Ascending aorta (tissue), 2 donors: ENCODE data around the gene DAGLB. TPM values are rescaled to one million over a fixed set of nuclear protein-coding genes. Genes with fewer than 3 reads are reported as not detected.
"Not testable (repeated sequence)": the region's sequence is repeated elsewhere in the genome, so short reads cannot be mapped to it uniquely, and the experiment has no call there.

Experiments
- DNase-seq, 2 donors: peaks; one replicate each; pipeline ENCODE4 v3.0.0-alpha.2; 2019; ENCODE audit warnings: low spot score in 2 of 2
- H3K27ac ChIP-seq, 2 donors: fragments of 200-600 bp; sonication (generic); one replicate each; pipeline ENCODE4 v1.5.1; 2016 to 2017; ENCODE audit warnings: mild to moderate bottlenecking in 1 of 2
- H3K27me3 ChIP-seq: fragments of 200-600 bp; sonication (generic); one replicate; pipeline ENCODE4 v1.5.1; 2017
- H3K36me3 ChIP-seq, 2 donors: fragments of 200-600 bp; sonication (generic); one replicate each; pipeline ENCODE4 v1.5.1; 2016
- H3K4me1 ChIP-seq, 2 donors: fragments of 200-600 bp; sonication (generic); one replicate each; pipeline ENCODE4 v1.5.1; 2016 to 2017; ENCODE audit warnings: mild to moderate bottlenecking in 1 of 2
- H3K4me3 ChIP-seq, 2 donors: fragments of 200-600 bp; sonication (generic); one replicate each; pipeline ENCODE4 v1.5.1; 2016 to 2017; ENCODE audit warnings: mild to moderate bottlenecking in 1 of 2
- H3K9me3 ChIP-seq, 2 donors: fragments of 200-600 bp; sonication (generic); one replicate each; pipeline ENCODE4 v1.5.1; 2016
- CTCF ChIP-seq, 3 experiments: fragments of 200-600 bp in 2 of 3; fragments of 450-650 bp in 1 of 3; sonication (generic) in 2 of 3; IDR thresholded peaks; one replicate each; pipeline ENCODE4 v1.5.1; 2016 to 2019; ENCODE audit warnings: antibody characterized with exemption in 3 of 3, mild to moderate bottlenecking in 1 of 3, moderate library complexity in 1 of 3
- intact Hi-C: fragments of 100-400 bp; cut with DNase I; formaldehyde crosslinking; loops from one replicate; pipeline ENCODE4 v1.15.1; 2023
- total RNA-seq: library from RNA; depleted of rRNA; stranded (reverse); fragments of >200 nt; gene quantifications from one replicate; pipeline ENCODE4 v1.1.0, GENCODE V29; 2016

The DAGLB gene
- total RNA-seq, 1 donor from 2014 or later: 5.2 TPM

- Histone ChIP-seq H3K27me3 (no peaks in the 10 kb centered on the region), H3K4me3 (no peak overlapping the region), H3K9me3 (no peaks in the 10 kb centered on the region), H3K36me3 (peaks cover 24 to 49% of the 10 kb centered on the region in 2 donors), H3K27ac (no peak overlapping the region), H3K4me1 (no peaks in the 10 kb centered on the region)
- no peak for DNase-seq
- intact Hi-C loops: no loop called here
- no peak for TF ChIP-seq CTCF (IDR thresholded peaks at IDR 0.05)
Measured at GRCh38 chr7:6460990-6461584, 13.3 kb upstream of the DAGLB start.

DNA sequence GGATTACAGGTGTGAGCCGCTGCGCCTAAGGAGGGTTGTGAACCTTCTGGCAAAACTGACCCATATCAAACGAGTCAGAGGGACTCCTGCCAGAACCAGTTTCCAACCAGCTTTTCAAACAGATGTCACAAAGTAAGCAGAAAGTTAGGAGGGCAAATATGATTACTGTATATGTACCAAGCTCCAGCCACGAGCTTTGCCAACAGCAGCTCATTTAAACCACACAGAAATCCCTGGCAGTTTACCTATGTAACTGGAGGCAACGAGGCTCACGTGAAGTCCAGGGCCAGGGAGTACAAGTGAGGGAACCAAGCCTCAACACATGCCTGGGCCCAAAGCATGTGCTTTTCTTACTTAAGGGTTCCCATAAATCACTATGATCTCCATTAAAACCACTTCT is 12.5 kb upstream of the DAGLB start:
- no peaks in the 10 kb centered on the region for H3K9me3 ChIP-seq

GRCh38 chr7:6458676-6459075 is 10.9 kb upstream of the DAGLB start:
- H3K27ac ChIP-seq, intact Hi-C loops, H3K9me3 ChIP-seq, H3K27me3 ChIP-seq, H3K4me1 ChIP-seq, DNase-seq, H3K4me3 ChIP-seq: not testable (repeated sequence)
- H3K36me3 ChIP-seq: peaks cover 10 to 27% of the 10 kb centered on the region in 2 donors

More for the DNA sequence above, 12.5 kb upstream of the DAGLB start:
- H3K36me3 ChIP-seq: peaks cover 16 to 41% of the 10 kb centered on the region in 2 donors
- DNase-seq: no peak
- H3K4me1 ChIP-seq: no peaks in the 10 kb centered on the region
- TF ChIP-seq CTCF (IDR thresholded peaks at IDR 0.05): no peak
- no peaks in the 10 kb centered on the region for H3K27me3 ChIP-seq
- no peak overlapping the region for H3K27ac ChIP-seq
- intact Hi-C loops: no loop called here
- no peak overlapping the region for H3K4me3 ChIP-seq

DNA sequence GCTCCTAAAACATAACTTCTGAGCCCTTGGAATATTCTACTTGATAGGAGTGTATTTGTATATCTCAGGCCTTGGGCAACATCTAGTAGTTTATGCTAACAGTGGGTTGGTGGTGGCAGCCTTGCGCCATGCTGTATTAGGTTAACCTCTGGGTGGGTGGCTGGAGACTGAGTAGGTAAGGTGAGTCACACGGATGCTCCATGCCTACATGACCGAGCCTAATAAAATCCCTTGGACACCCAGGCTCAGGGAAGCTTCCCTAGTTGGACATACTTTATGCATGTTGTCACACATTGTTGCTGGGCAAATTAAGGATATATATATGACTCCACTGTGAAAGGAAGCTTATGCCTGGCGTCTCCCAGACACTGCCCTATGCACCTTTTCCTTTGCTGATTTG is 6.0 kb upstream of the DAGLB start:
- Histone ChIP-seq H3K27me3 (no peaks in the 10 kb centered on the region), H3K36me3 (no peaks in the 10 kb centered on the region), H3K4me3 (no peak overlapping the region), H3K27ac (no peak overlapping the region), H3K4me1 (no peaks in the 10 kb centered on the region), H3K9me3 (no peaks in the 10 kb centered on the region)
- DNase-seq: no peak
- no peak for TF ChIP-seq CTCF (IDR thresholded peaks at IDR 0.05)
- intact Hi-C loops: no loop called here

DNA sequence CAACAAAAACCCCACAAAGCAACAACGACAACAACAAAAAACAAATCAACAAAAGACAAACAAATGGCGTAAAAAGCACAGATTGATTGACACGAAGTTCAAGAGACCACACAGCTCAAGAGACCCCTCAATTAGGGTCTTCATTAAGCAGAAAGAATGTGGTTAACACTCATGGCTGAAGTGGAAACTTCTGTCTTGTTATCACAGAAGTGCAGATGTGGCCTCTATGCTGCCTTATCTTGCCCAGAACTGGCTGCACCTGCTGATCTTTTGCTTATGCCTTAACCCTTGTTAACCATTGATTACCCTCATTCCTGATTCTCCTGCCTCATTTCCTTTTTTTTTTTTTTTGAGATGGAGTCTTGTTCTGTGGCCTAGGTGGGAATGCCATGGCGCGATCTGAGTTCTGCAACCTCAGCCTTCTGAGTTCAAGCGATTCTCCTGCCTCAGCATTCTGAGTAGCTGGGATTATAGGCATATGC is 3.5 kb upstream of the DAGLB start:
- Histone ChIP-seq H3K9me3 (no peaks in the 10 kb centered on the region), H3K27ac (no peak overlapping the region), H3K27me3 (no peaks in the 10 kb centered on the region), H3K36me3 (no peaks in the 10 kb centered on the region), H3K4me1 (peaks cover 0 to 4% of the 10 kb centered on the region in 2 donors), H3K4me3 (no peak overlapping the region)
- intact Hi-C loops: no loop called here
- no peak for TF ChIP-seq CTCF (IDR thresholded peaks at IDR 0.05)
- no peak for DNase-seq

GRCh38 chr7:6450591-6450990 is 2.8 kb upstream of the DAGLB start:
- H3K4me1 ChIP-seq, DNase-seq, H3K27ac ChIP-seq, H3K27me3 ChIP-seq, H3K9me3 ChIP-seq, intact Hi-C loops, H3K36me3 ChIP-seq, H3K4me3 ChIP-seq: not testable (repeated sequence)

- H3K27me3 ChIP-seq, DNase-seq, H3K4me3 ChIP-seq, H3K9me3 ChIP-seq, H3K27ac ChIP-seq, H3K36me3 ChIP-seq, H3K4me1 ChIP-seq: not testable (repeated sequence)
- intact Hi-C loops: loop anchor here (10.0 kb wide), 1 partner anchor 285 kb away; no protein-coding TSS in a partner anchor
Measured at GRCh38 chr7:6449884-6450283, 2.1 kb upstream of the DAGLB start.
